Lower leg skin (tissue), 3 donors: ENCODE results near the gene COL9A3.
"Not testable (repeated sequence)": the region's sequence is repeated elsewhere in the genome, so short reads cannot be mapped to it uniquely, and the experiment has no call there.

Experiments used
- CTCF ChIP-seq, 3 donors: fragments of 450-650 bp; IDR thresholded peaks; one replicate each; pipeline ENCODE4 v1.5.1; 2016; ENCODE audit warnings: antibody characterized with exemption in 3 of 3, mild to moderate bottlenecking in 3 of 3, moderate library complexity in 2 of 3
- POLR2A ChIP-seq, 2 donors: fragments of 450-650 bp; IDR thresholded peaks; one replicate each; pipeline ENCODE4 v1.6.1; 2016 to 2017; ENCODE audit warnings: antibody characterized with exemption in 2 of 2, mild to moderate bottlenecking in 1 of 2, moderate library complexity in 1 of 2

DNA sequence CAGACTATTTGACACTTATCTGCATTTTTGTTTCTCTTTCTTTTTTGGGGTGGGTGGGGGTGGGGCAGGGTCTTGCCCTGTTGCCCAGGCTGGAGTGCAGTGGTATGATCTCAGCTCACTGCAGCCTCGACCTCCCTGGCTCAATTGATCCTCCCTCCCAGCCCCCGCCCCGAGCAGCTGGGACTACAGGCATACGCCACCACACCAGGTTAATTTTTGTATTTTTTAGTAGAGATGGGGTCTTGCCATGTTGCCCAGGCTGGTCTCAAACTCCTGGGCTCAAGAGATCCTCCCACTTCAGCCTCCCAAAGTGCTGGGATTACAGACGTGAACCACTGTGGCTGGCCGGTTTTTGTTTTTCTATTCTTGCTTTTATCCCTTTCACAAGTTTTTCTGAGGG, 36.5 kb downstream of the COL9A3 start:
- TF ChIP-seq POLR2A, CTCF (IDR thresholded peaks at IDR 0.05): not testable (repeated sequence)
